HG02610 (cell line): ENCODE measurements around the gene OTOG.

Experiments used
- ATAC-seq: cut with Tn5 transposase; IDR thresholded peaks from one replicate; pipeline ENCODE4 v1.9.1; 2021; ENCODE audit warnings: mild to moderate bottlenecking, moderate library complexity; ENCODE audit not compliant: unreplicated experiment

OTOG gene

GRCh38 chr11:17646451-17647145 is 99.5 kb downstream of the OTOG start:
- no peak for ATAC-seq

- ATAC-seq: no peak
These were observed 101.5 kb downstream of the OTOG start for GRCh38 chr11:17648528-17648927.

GRCh38 chr11:17649261-17649660 is 102.2 kb downstream of the OTOG start:
- ATAC-seq: no peak

GRCh38 chr11:17649696-17650095 is 102.6 kb downstream of the OTOG start:
- ATAC-seq: no peak

- no peak for ATAC-seq
These were observed 103.3 kb downstream of the OTOG start for GRCh38 chr11:17650127-17650911.

GRCh38 chr11:17651061-17651460 is 104.0 kb downstream of the OTOG start:
- no peak for ATAC-seq

GRCh38 chr11:17651681-17652080 is 104.6 kb downstream of the OTOG start:
- no peak for ATAC-seq

GRCh38 chr11:17652556-17652955 is 105.5 kb downstream of the OTOG start:
- ATAC-seq: no peak

- ATAC-seq: no peak
These were observed 106.6 kb downstream of the OTOG start for GRCh38 chr11:17653611-17654010.

- ATAC-seq: no peak
These were observed 108.6 kb downstream of the OTOG start for GRCh38 chr11:17655682-17656081.

- ATAC-seq: no peak
These were observed 111.2 kb downstream of the OTOG start for GRCh38 chr11:17658211-17658610.

- ATAC-seq: no peak
These were observed 121.1 kb downstream of the OTOG start for GRCh38 chr11:17668166-17668565.

GRCh38 chr11:17672469-17672868 is 125.4 kb downstream of the OTOG start:
- no peak for ATAC-seq

- no peak for ATAC-seq
These were observed 126.9 kb downstream of the OTOG start for GRCh38 chr11:17673951-17674350.

- no peak for ATAC-seq
These were observed 135.8 kb downstream of the OTOG start for GRCh38 chr11:17682848-17683247.

GRCh38 chr11:17683377-17684161 is 136.5 kb downstream of the OTOG start:
- no peak for ATAC-seq

GRCh38 chr11:17684550-17684949 is 137.5 kb downstream of the OTOG start:
- ATAC-seq: no peak

- no peak for ATAC-seq
These were observed 139.3 kb downstream of the OTOG start for GRCh38 chr11:17686231-17686980.

GRCh38 chr11:17687946-17688670 is 141.0 kb downstream of the OTOG start:
- ATAC-seq: no peak

GRCh38 chr11:17691550-17691949 is 144.5 kb downstream of the OTOG start:
- no peak for ATAC-seq
